ENCODE measurements around the gene BFSP1. TPM values are rescaled to one million over a fixed set of nuclear protein-coding genes. Genes with fewer than 3 reads are reported as not detected.

BFSP1 gene
- total and polyA plus RNA-seq, 2 experiments from 2014 or later: 2.7 to 4.9 TPM

DNA sequence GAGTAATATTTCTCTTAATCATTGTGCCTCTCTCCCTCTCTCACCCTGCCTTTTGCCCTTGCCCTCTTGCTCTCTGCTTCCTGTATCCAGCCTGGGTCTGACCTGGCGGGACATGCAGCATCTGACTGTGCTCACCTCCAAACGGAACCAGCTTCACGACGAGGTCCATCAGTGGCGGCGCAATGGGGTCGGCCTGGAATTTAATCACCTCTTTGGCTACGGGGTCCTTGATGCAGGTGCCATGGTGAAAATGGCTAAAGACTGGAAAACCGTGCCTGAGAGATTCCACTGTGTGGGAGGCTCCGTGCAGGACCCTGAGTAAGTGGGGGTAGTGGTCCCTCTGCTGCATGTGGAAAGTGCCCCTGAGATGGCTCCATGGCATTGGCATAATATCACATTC, 65.9 kb downstream of the BFSP1 start:
- H3K27ac Mint-ChIP-seq: no peak overlapping the region

DNA sequence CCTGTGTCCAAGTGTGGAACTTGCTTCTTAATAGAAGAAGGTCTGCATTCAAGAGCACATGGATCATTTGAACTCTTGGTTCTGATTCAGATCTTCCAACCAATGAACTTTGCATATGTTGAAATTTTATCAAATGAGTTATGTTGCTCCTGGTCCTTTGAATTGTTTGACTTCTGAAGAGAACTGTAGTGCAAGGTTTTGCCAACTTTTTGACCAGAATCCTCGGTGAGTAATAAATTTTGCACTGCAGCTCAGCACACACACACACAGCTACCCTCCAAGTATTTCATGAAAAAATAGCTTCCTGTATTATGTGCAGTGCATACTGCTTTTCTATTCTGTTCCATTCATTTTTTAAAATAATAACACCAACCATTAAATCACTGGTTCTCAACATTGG, 67.5 kb downstream of the BFSP1 start:
- peaks cover 8% of the 10 kb centered on the region for H3K9me2 ChIP-seq (ENCODE audit: insufficient read depth)
- H3K36me3 Mint-ChIP-seq (ENCODE audit: low read depth): no peaks in the 10 kb centered on the region
- no peaks in the 10 kb centered on the region for H3K4me1 ChIP-seq (ENCODE audit: insufficient read depth)
- ATAC-seq (no peak), DNase-seq (ENCODE audit: low spot score) (no peak)
- H3F3A ChIP-seq (replicated peaks; ENCODE audit: low read depth): no peaks in the 10 kb centered on the region
- H3K4me1 Mint-ChIP-seq: no peaks in the 10 kb centered on the region
- H4K20me1 ChIP-seq (replicated peaks; ENCODE audit: insufficient read depth): no peaks in the 10 kb centered on the region
- H3K27me3 ChIP-seq (ENCODE audit: insufficient read depth): no peaks in the 10 kb centered on the region
- H3K9me3 Mint-ChIP-seq: no peaks in the 10 kb centered on the region
- H3K27me3 Mint-ChIP-seq (ENCODE audit: insufficient read depth, low read depth, poor library complexity): no peaks in the 10 kb centered on the region
- H3K4me3 Mint-ChIP-seq: no peak overlapping the region
- no peak overlapping the region for H2AFZ ChIP-seq
- no peak overlapping the region for H3K27ac ChIP-seq (ENCODE audit: low read depth)
- H3K36me3 ChIP-seq (ENCODE audit: insufficient read depth): no peaks in the 10 kb centered on the region
- no peak overlapping the region for H3K4me3 ChIP-seq
- H3K79me2 ChIP-seq (replicated peaks; ENCODE audit: insufficient read depth): no peaks in the 10 kb centered on the region
- H3K4me2 ChIP-seq: no peak overlapping the region
- no peak overlapping the region for H3K27ac Mint-ChIP-seq
- TF ChIP-seq ZNF331 (CRISPR knock-in tag; IDR thresholded peaks at IDR 0.05; ENCODE audit: low read depth): no peak
- TF ChIP-seq, protein P1, sequence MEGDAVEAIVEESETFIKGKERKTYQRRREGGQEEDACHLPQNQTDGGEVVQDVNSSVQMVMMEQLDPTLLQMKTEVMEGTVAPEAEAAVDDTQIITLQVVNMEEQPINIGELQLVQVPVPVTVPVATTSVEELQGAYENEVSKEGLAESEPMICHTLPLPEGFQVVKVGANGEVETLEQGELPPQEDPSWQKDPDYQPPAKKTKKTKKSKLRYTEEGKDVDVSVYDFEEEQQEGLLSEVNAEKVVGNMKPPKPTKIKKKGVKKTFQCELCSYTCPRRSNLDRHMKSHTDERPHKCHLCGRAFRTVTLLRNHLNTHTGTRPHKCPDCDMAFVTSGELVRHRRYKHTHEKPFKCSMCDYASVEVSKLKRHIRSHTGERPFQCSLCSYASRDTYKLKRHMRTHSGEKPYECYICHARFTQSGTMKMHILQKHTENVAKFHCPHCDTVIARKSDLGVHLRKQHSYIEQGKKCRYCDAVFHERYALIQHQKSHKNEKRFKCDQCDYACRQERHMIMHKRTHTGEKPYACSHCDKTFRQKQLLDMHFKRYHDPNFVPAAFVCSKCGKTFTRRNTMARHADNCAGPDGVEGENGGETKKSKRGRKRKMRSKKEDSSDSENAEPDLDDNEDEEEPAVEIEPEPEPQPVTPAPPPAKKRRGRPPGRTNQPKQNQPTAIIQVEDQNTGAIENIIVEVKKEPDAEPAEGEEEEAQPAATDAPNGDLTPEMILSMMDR (conservative IDR thresholded peaks at IDR 0.05; ENCODE audit: low read depth in 2 of 2): no peak
- TF ChIP-seq, protein P2, sequence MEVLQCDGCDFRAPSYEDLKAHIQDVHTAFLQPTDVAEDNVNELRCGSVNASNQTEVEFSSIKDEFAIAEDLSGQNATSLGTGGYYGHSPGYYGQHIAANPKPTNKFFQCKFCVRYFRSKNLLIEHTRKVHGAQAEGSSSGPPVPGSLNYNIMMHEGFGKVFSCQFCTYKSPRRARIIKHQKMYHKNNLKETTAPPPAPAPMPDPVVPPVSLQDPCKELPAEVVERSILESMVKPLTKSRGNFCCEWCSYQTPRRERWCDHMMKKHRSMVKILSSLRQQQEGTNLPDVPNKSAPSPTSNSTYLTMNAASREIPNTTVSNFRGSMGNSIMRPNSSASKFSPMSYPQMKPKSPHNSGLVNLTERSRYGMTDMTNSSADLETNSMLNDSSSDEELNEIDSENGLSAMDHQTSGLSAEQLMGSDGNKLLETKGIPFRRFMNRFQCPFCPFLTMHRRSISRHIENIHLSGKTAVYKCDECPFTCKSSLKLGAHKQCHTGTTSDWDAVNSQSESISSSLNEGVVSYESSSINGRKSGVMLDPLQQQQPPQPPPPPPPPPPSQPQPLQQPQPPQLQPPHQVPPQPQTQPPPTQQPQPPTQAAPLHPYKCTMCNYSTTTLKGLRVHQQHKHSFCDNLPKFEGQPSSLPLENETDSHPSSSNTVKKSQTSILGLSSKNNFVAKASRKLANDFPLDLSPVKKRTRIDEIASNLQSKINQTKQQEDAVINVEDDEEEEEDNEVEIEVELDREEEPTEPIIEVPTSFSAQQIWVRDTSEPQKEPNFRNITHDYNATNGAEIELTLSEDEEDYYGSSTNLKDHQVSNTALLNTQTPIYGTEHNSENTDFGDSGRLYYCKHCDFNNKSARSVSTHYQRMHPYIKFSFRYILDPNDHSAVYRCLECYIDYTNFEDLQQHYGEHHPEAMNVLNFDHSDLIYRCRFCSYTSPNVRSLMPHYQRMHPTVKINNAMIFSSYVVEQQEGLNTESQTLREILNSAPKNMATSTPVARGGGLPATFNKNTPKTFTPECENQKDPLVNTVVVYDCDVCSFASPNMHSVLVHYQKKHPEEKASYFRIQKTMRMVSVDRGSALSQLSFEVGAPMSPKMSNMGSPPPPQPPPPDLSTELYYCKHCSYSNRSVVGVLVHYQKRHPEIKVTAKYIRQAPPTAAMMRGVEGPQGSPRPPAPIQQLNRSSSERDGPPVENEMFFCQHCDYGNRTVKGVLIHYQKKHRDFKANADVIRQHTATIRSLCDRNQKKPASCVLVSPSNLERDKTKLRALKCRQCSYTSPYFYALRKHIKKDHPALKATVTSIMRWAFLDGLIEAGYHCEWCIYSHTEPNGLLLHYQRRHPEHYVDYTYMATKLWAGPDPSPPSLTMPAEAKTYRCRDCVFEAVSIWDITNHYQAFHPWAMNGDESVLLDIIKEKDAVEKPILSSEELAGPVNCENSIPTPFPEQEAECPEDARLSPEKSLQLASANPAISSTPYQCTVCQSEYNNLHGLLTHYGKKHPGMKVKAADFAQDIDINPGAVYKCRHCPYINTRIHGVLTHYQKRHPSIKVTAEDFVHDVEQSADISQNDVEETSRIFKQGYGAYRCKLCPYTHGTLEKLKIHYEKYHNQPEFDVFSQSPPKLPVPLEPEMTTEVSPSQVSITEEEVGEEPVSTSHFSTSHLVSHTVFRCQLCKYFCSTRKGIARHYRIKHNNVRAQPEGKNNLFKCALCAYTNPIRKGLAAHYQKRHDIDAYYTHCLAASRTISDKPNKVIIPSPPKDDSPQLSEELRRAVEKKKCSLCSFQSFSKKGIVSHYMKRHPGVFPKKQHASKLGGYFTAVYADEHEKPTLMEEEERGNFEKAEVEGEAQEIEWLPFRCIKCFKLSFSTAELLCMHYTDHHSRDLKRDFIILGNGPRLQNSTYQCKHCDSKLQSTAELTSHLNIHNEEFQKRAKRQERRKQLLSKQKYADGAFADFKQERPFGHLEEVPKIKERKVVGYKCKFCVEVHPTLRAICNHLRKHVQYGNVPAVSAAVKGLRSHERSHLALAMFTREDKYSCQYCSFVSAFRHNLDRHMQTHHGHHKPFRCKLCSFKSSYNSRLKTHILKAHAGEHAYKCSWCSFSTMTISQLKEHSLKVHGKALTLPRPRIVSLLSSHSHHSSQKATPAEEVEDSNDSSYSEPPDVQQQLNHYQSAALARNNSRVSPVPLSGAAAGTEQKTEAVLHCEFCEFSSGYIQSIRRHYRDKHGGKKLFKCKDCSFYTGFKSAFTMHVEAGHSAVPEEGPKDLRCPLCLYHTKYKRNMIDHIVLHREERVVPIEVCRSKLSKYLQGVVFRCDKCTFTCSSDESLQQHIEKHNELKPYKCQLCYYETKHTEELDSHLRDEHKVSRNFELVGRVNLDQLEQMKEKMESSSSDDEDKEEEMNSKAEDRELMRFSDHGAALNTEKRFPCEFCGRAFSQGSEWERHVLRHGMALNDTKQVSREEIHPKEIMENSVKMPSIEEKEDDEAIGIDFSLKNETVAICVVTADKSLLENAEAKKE (CRISPR knock-in tag; IDR thresholded peaks at IDR 0.05): no peak
- no peak for TF ChIP-seq EZH2 (IDR thresholded peaks at IDR 0.05; ENCODE audit: low read depth, unreplicated experiment)
- no peak for TF ChIP-seq ZNF114 (CRISPR knock-in tag; IDR thresholded peaks at IDR 0.05)

More for the DNA sequence above, 65.9 kb downstream of the BFSP1 start:
- H3K4me2 ChIP-seq: no peak overlapping the region
- Mint-ChIP-seq H3K4me1 (no peaks in the 10 kb centered on the region), H3K27me3 (ENCODE audit: insufficient read depth, low read depth, poor library complexity) (no peaks in the 10 kb centered on the region), H3K36me3 (ENCODE audit: low read depth) (no peaks in the 10 kb centered on the region), H3K9me3 (no peaks in the 10 kb centered on the region), H3K4me3 (no peak overlapping the region)
- no peak for TF ChIP-seq EZH2 (IDR thresholded peaks at IDR 0.05; ENCODE audit: low read depth, unreplicated experiment)
- TF ChIP-seq CREB1 (CRISPR knock-in tag; IDR thresholded peaks at IDR 0.05; ENCODE audit: low read depth): no peak
- TF ChIP-seq ZNF331 (CRISPR knock-in tag; IDR thresholded peaks at IDR 0.05; ENCODE audit: low read depth): no peak
- no peak for TF ChIP-seq EZH2phosphoT487 (IDR thresholded peaks at IDR 0.05; ENCODE audit: unreplicated experiment)
- TF ChIP-seq ZNF114 (CRISPR knock-in tag; IDR thresholded peaks at IDR 0.05): no peak
- TF ChIP-seq NANOG (IDR thresholded peaks at IDR 0.05; ENCODE audit: borderline replicate concordance): no peak
- TF ChIP-seq, protein P1 (conservative IDR thresholded peaks at IDR 0.05; ENCODE audit: low read depth in 2 of 2): no peak
- TF ChIP-seq JUNB (IDR thresholded peaks at IDR 0.05; ENCODE audit: unreplicated experiment): no peak
- TF ChIP-seq, protein P3, sequence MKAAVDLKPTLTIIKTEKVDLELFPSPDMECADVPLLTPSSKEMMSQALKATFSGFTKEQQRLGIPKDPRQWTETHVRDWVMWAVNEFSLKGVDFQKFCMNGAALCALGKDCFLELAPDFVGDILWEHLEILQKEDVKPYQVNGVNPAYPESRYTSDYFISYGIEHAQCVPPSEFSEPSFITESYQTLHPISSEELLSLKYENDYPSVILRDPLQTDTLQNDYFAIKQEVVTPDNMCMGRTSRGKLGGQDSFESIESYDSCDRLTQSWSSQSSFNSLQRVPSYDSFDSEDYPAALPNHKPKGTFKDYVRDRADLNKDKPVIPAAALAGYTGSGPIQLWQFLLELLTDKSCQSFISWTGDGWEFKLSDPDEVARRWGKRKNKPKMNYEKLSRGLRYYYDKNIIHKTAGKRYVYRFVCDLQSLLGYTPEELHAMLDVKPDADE (IDR thresholded peaks at IDR 0.05): no peak
- TF ChIP-seq STAT1 (IDR thresholded peaks at IDR 0.05; ENCODE audit: unreplicated experiment): no peak
- TF ChIP-seq POLR2AphosphoS5 (IDR thresholded peaks at IDR 0.05; ENCODE audit: low read depth): no peak
- H3K79me2 ChIP-seq (replicated peaks; ENCODE audit: insufficient read depth): no peaks in the 10 kb centered on the region
- H3F3A ChIP-seq (replicated peaks; ENCODE audit: low read depth): no peaks in the 10 kb centered on the region
- H3K36me3 ChIP-seq (ENCODE audit: insufficient read depth): no peaks in the 10 kb centered on the region
- no peak overlapping the region for H2AFZ ChIP-seq
- DNase-seq (ENCODE audit: low spot score): no peak
- no peaks in the 10 kb centered on the region for H4K20me1 ChIP-seq (replicated peaks; ENCODE audit: insufficient read depth)
- no peak overlapping the region for H3K4me3 ChIP-seq
- H3K4me1 ChIP-seq (ENCODE audit: insufficient read depth): no peaks in the 10 kb centered on the region
- H3K27me3 ChIP-seq (ENCODE audit: insufficient read depth): no peaks in the 10 kb centered on the region
- no peak overlapping the region for H3K27ac ChIP-seq (ENCODE audit: low read depth)
- no peak for ATAC-seq
- H3K9me2 ChIP-seq (ENCODE audit: insufficient read depth): peaks cover 8% of the 10 kb centered on the region
